OCI-LY3 (cell line): ENCODE results near the gene CMIP.
"Not testable (repeated sequence)": the region's sequence is repeated elsewhere in the genome, so short reads cannot be mapped to it uniquely, and the experiment has no call there.

Source experiments
- H2AFZ ChIP-seq: fragments of 200-600, 300-600 bp; shearing (Covaris generic); 2 replicates; pipeline ENCODE4 v1.6.0; 2014; ENCODE audit warnings: antibody characterized with exemption, low read depth, low read length
- H3K27ac ChIP-seq: fragments of 200-600, 300-600 bp; sonication (generic); 2 replicates; pipeline ENCODE4 v1.5.1; 2014; ENCODE audit warnings: mild to moderate bottlenecking, low read length, moderate library complexity, mixed read lengths
- H3K27me3 ChIP-seq: fragments of 200-600, 300-600 bp; sonication (generic); 2 replicates; pipeline ENCODE4 v1.6.1; 2014; ENCODE audit warnings: low read depth, low read length, mixed read lengths
- H3K36me3 ChIP-seq: fragments of 200-600, 300-600 bp; sonication (generic); replicated peaks from 2 replicates; pipeline ENCODE3; 2014; ENCODE audit warnings: low read depth, low read length, mixed read lengths
- H3K4me1 ChIP-seq: fragments of 300-600, 200-600 bp; sonication (generic); 2 replicates; pipeline ENCODE4 v1.6.1; 2014; ENCODE audit warnings: low read length, mixed read lengths
- H3K4me2 ChIP-seq: fragments of 200-600, 300-600 bp; sonication (generic); 2 replicates; pipeline ENCODE4 v1.6.1; 2014; ENCODE audit warnings: low read length, mixed read lengths
- H3K4me3 ChIP-seq: fragments of 300-600, 200-600 bp; sonication (generic); 2 replicates; pipeline ENCODE4 v1.5.1; 2014; ENCODE audit warnings: antibody characterized with exemption, mild to moderate bottlenecking, low read length, moderate library complexity
- H3K79me2 ChIP-seq: fragments of 300-600, 200-600 bp; shearing (Covaris generic); 2 replicates; pipeline ENCODE4 v1.6.1; 2014; ENCODE audit warnings: mild to moderate bottlenecking, low read length, mixed read lengths
- H3K9ac ChIP-seq: fragments of 300-600, 200-600 bp; shearing (Covaris generic); 2 replicates; pipeline ENCODE4 v1.6.0; 2014; ENCODE audit warnings: mild to moderate bottlenecking, low read length, moderate library complexity
- H3K9me3 ChIP-seq: fragments of 200-600, 300-600 bp; shearing (Covaris generic); 2 replicates; pipeline ENCODE4 v1.6.1; 2014; ENCODE audit warnings: low read length, mixed read lengths; ENCODE audit not compliant: insufficient read depth
- H4K20me1 ChIP-seq: fragments of 200-600, 300-600 bp; sonication (generic); 2 replicates; pipeline ENCODE4 v1.6.1; 2016; ENCODE audit warnings: low read length, mixed read lengths; ENCODE audit not compliant: insufficient read depth
- CTCF ChIP-seq: fragments of 200-600, 300-600 bp; sonication (generic); IDR thresholded peaks from 2 replicates; pipeline ENCODE4 v1.5.1; 2014; ENCODE audit warnings: antibody characterized with exemption, low read length, low read depth
- EZH2phosphoT487 ChIP-seq: fragments of 200-600 bp; shearing (Covaris generic); IDR thresholded peaks from 2 replicates; pipeline ENCODE4 v1.6.1; 2018; ENCODE audit warnings: antibody characterized with exemption, mixed run types, low read depth

CMIP gene

GRCh38 chr16:81574168-81574567 lies 129.6 kb downstream of the CMIP start:
- no peak overlapping the region for H2AFZ ChIP-seq
- no peak for TF ChIP-seq CTCF
- no peak for TF ChIP-seq EZH2phosphoT487
- H3K4me3 ChIP-seq, result no peak overlapping the region
- no peaks in the 10 kb centered on the region for H3K36me3 ChIP-seq
- no peaks in the 10 kb centered on the region for H3K27me3 ChIP-seq
- peaks cover 9% of the 10 kb centered on the region for H3K4me1 ChIP-seq
- H3K4me2 ChIP-seq, result no peak overlapping the region
- peaks cover 73% of the 10 kb centered on the region for H4K20me1 ChIP-seq
- peaks cover 54% of the 10 kb centered on the region for H3K79me2 ChIP-seq
- H3K9ac ChIP-seq, result no peak overlapping the region
- no peaks in the 10 kb centered on the region for H3K9me3 ChIP-seq
- no peak overlapping the region for H3K27ac ChIP-seq

DNA sequence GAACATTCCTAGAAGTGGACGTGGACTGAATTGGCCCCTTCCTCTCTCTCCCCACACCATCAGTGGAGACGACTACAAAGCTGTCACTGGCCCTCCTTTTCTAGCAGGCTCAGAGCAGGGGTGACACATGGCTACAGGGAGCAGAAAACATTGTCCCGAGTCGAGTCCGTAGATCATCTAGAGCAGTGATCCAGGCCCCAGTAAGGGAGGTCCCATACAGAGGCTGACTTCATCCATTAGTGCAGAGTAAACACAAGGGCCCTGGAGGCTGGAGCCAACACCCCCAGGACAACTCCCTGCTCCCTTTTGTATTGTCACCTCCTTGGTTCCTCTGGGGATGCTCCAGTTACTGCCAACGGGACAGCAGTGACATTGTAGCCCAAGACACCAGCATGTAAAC lies 130.7 kb downstream of the CMIP start:
- Histone ChIP-seq H2AFZ (no peak overlapping the region), H4K20me1 (peaks cover 69% of the 10 kb centered on the region), H3K9ac (no peak overlapping the region), H3K27ac (no peak overlapping the region), H3K4me3 (no peak overlapping the region), H3K4me1 (no peaks in the 10 kb centered on the region), H3K36me3 (no peaks in the 10 kb centered on the region), H3K27me3 (no peaks in the 10 kb centered on the region), H3K4me2 (no peak overlapping the region), H3K9me3 (no peaks in the 10 kb centered on the region), H3K79me2 (peaks cover 46% of the 10 kb centered on the region)
- no peak for TF ChIP-seq CTCF
- no peak for TF ChIP-seq EZH2phosphoT487

- H3K79me2 ChIP-seq, result peaks cover 42% of the 10 kb centered on the region
- H3K9ac ChIP-seq, result no peak overlapping the region
- H4K20me1 ChIP-seq, result peaks cover 67% of the 10 kb centered on the region
- no peak overlapping the region for H3K27ac ChIP-seq
- no peaks in the 10 kb centered on the region for H3K9me3 ChIP-seq
- TF ChIP-seq EZH2phosphoT487 (no peak), CTCF (no peak)
- no peaks in the 10 kb centered on the region for H3K4me1 ChIP-seq
- H3K4me2 ChIP-seq, result no peak overlapping the region
- H3K36me3 ChIP-seq, result no peaks in the 10 kb centered on the region
- H2AFZ ChIP-seq, result no peak overlapping the region
- no peak overlapping the region for H3K4me3 ChIP-seq
- H3K27me3 ChIP-seq, result no peaks in the 10 kb centered on the region
Observed at GRCh38 chr16:81575834-81576233, 131.2 kb downstream of the CMIP start.

- no peaks in the 10 kb centered on the region for H3K4me1 ChIP-seq
- TF ChIP-seq EZH2phosphoT487 (no peak), CTCF (no peak)
- H3K4me3 ChIP-seq, result no peak overlapping the region
- H3K79me2 ChIP-seq, result peaks cover 41% of the 10 kb centered on the region
- H4K20me1 ChIP-seq, result peaks cover 70% of the 10 kb centered on the region
- H3K27ac ChIP-seq, result no peak overlapping the region
- H3K9me3 ChIP-seq, result no peaks in the 10 kb centered on the region
- H3K27me3 ChIP-seq, result no peaks in the 10 kb centered on the region
- no peaks in the 10 kb centered on the region for H3K36me3 ChIP-seq
- H3K4me2 ChIP-seq, result no peak overlapping the region
- no peak overlapping the region for H2AFZ ChIP-seq
- H3K9ac ChIP-seq, result no peak overlapping the region
Observed at GRCh38 chr16:81576696-81577095, 132.1 kb downstream of the CMIP start.

DNA sequence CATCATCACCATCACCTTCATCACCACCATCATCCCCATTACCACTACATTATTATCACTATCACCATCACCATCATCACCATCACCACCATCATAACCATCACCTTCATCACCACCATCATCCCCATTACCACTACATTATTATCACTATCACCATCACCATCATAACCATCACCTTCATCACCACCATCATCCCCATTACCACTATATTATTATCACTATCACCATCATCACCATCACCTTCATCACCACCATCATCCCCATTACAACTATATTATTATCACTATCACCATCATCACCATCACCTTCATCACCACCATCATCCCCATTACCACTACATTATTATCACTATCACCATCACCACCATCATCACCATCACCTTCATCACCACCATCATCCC lies 132.7 kb downstream of the CMIP start:
- H3K4me3 ChIP-seq, H3K9ac ChIP-seq, H2AFZ ChIP-seq, H3K27me3 ChIP-seq, H3K4me2 ChIP-seq, H3K4me1 ChIP-seq, H3K9me3 ChIP-seq, H3K36me3 ChIP-seq, H3K27ac ChIP-seq: not testable (repeated sequence)
- peaks cover 69% of the 10 kb centered on the region for H4K20me1 ChIP-seq
- peaks cover 37% of the 10 kb centered on the region for H3K79me2 ChIP-seq
